BE2C (cell line): Measurements from ENCODE around the gene MYMX. TPM values are rescaled to one million over a fixed set of nuclear protein-coding genes. Genes with fewer than 3 reads are reported as not detected.

Source experiments
- DNase-seq: peaks from one replicate; pipeline ENCODE4 v3.0.0-alpha.2; 2020
- H3K27me3 ChIP-seq: fragments of 250-450 bp; sonication (Bioruptor Pico); 2 replicates; pipeline ENCODE4 v1.5.1; 2020; ENCODE audit warnings: mild to moderate bottlenecking
- H3K36me3 ChIP-seq: fragments of 250-450 bp; sonication (Bioruptor Pico); 2 replicates; pipeline ENCODE4 v1.5.1; 2020; ENCODE audit warnings: mild to moderate bottlenecking
- H3K4me1 ChIP-seq: fragments of 250-450 bp; sonication (Bioruptor Pico); 2 replicates; pipeline ENCODE4 v1.5.1; 2020
- H3K4me3 ChIP-seq: 2 replicates; pipeline ENCODE4 v1.5.1; 2011; ENCODE audit warnings: low read depth, low read length
- H3K9me3 ChIP-seq: fragments of 250-450 bp; sonication (Bioruptor Pico); 2 replicates; pipeline ENCODE4 v1.5.1; 2020
- CTCF ChIP-seq: IDR thresholded peaks from 2 replicates; pipeline ENCODE4 v1.5.1; 2012; ENCODE audit warnings: mild to moderate bottlenecking, low read depth, low read length
- polyA plus RNA-seq: library from polyadenylated mRNA; unstranded; fragments of >200 nt; gene quantifications from one replicate; pipeline ENCODE4 v1.2.1, GENCODE V29; 2012; ENCODE audit warnings: low read depth, missing spikeins; ENCODE audit not compliant: insufficient read length, insufficient read depth

MYMX gene
- polyA plus RNA-seq, result 5.1 TPM

- no peak for TF ChIP-seq CTCF
- H3K9me3 ChIP-seq, result no peaks in the 10 kb centered on the region
- no peak for DNase-seq
Observed at GRCh38 chr6:44216677-44217331, at the start of gene MYMX. TSS of gene MYMX (plus strand) at chr6:44216926. CDS start at chr6:44217472, 546 bp downstream.

GRCh38 chr6:44167567-44167966 is 49.2 kb upstream of the MYMX start:
- no peak for DNase-seq
- Histone ChIP-seq H3K36me3 (no peaks in the 10 kb centered on the region), H3K4me3 (no peak overlapping the region), H3K27me3 (no peaks in the 10 kb centered on the region), H3K9me3 (no peaks in the 10 kb centered on the region), H3K4me1 (no peaks in the 10 kb centered on the region)
- TF ChIP-seq CTCF, result no peak

More at GRCh38 chr6:44216677-44217331, at the start of gene MYMX:
- no peaks in the 10 kb centered on the region for H3K36me3 ChIP-seq
- H3K4me1 ChIP-seq, result peaks cover 22% of the 10 kb centered on the region
- H3K4me3 ChIP-seq, result no peak within 1 kb of the TSS
- no peaks in the 10 kb centered on the region for H3K27me3 ChIP-seq

GRCh38 chr6:44169154-44169553 is 47.6 kb upstream of the MYMX start:
- Histone ChIP-seq H3K27me3 (no peaks in the 10 kb centered on the region), H3K4me3 (no peak overlapping the region), H3K4me1 (no peaks in the 10 kb centered on the region), H3K9me3 (no peaks in the 10 kb centered on the region), H3K36me3 (no peaks in the 10 kb centered on the region)
- no peak for TF ChIP-seq CTCF
- DNase-seq, result no peak

GRCh38 chr6:44169886-44170570 is 46.7 kb upstream of the MYMX start:
- H3K9me3 ChIP-seq, result no peaks in the 10 kb centered on the region
- no peak for DNase-seq
- no peaks in the 10 kb centered on the region for H3K27me3 ChIP-seq
- H3K4me1 ChIP-seq, result no peaks in the 10 kb centered on the region
- H3K36me3 ChIP-seq, result no peaks in the 10 kb centered on the region
- no peak for TF ChIP-seq CTCF
- H3K4me3 ChIP-seq, result no peak overlapping the region

GRCh38 chr6:44171899-44172546 is 44.7 kb upstream of the MYMX start:
- H3K36me3 ChIP-seq, result no peaks in the 10 kb centered on the region
- H3K4me1 ChIP-seq, result no peaks in the 10 kb centered on the region
- H3K27me3 ChIP-seq, result no peaks in the 10 kb centered on the region
- no peak for TF ChIP-seq CTCF
- no peak overlapping the region for H3K4me3 ChIP-seq
- no peaks in the 10 kb centered on the region for H3K9me3 ChIP-seq
- no peak for DNase-seq
